ENCODE data around the gene MTA1.

MTA1 gene

GRCh38 chr14:105460116-105460515 lies 40.5 kb downstream of the MTA1 start:
- no peaks in the 10 kb centered on the region for H3K4me1 Mint-ChIP-seq (ENCODE audit: low read depth)
- H3K27ac Mint-ChIP-seq, result no peak overlapping the region
- H3K4me3 Mint-ChIP-seq, result no peak overlapping the region
- no peak for DNase-seq
- H3K9me3 Mint-ChIP-seq, result no peaks in the 10 kb centered on the region
- peaks cover 68% of the 10 kb centered on the region for H3K36me3 Mint-ChIP-seq (ENCODE audit: low read depth)
- no peaks in the 10 kb centered on the region for H3K27me3 Mint-ChIP-seq

- no peak for DNase-seq
- H3K27ac Mint-ChIP-seq, result peak overlapping the region; percentile 26
- peaks cover 67% of the 10 kb centered on the region for H3K36me3 Mint-ChIP-seq (ENCODE audit: low read depth)
- no peaks in the 10 kb centered on the region for H3K4me1 Mint-ChIP-seq (ENCODE audit: low read depth)
- H3K4me3 Mint-ChIP-seq, result no peak overlapping the region
- no peaks in the 10 kb centered on the region for H3K9me3 Mint-ChIP-seq
- H3K27me3 Mint-ChIP-seq, result no peaks in the 10 kb centered on the region
Measured at GRCh38 chr14:105460616-105461015, 41.0 kb downstream of the MTA1 start.

GRCh38 chr14:105461903-105462302 lies 42.3 kb downstream of the MTA1 start:
- Mint-ChIP-seq H3K27ac (peak overlapping the region; percentile 44), H3K36me3 (ENCODE audit: low read depth) (peaks cover 58% of the 10 kb centered on the region), H3K4me1 (ENCODE audit: low read depth) (no peaks in the 10 kb centered on the region), H3K27me3 (no peaks in the 10 kb centered on the region), H3K9me3 (no peaks in the 10 kb centered on the region), H3K4me3 (no peak overlapping the region)
- DNase-seq, result no peak

GRCh38 chr14:105464501-105464900 lies 44.9 kb downstream of the MTA1 start:
- Mint-ChIP-seq H3K36me3 (ENCODE audit: low read depth) (peaks cover 66% of the 10 kb centered on the region), H3K27me3 (no peaks in the 10 kb centered on the region), H3K27ac (no peak overlapping the region), H3K9me3 (no peaks in the 10 kb centered on the region), H3K4me1 (ENCODE audit: low read depth) (no peaks in the 10 kb centered on the region), H3K4me3 (no peak overlapping the region)
- no peak for DNase-seq

GRCh38 chr14:105465209-105466031 lies 45.8 kb downstream of the MTA1 start:
- DNase-seq, result no peak
- Mint-ChIP-seq H3K27me3 (no peaks in the 10 kb centered on the region), H3K9me3 (no peaks in the 10 kb centered on the region), H3K4me3 (no peak overlapping the region), H3K4me1 (ENCODE audit: low read depth) (no peaks in the 10 kb centered on the region), H3K36me3 (ENCODE audit: low read depth) (peaks cover 70% of the 10 kb centered on the region), H3K27ac (no peak overlapping the region)

- H3K27me3 Mint-ChIP-seq, result no peaks in the 10 kb centered on the region
- no peaks in the 10 kb centered on the region for H3K9me3 Mint-ChIP-seq
- no peak overlapping the region for H3K4me3 Mint-ChIP-seq
- no peak overlapping the region for H3K27ac Mint-ChIP-seq
- no peaks in the 10 kb centered on the region for H3K4me1 Mint-ChIP-seq (ENCODE audit: low read depth)
- peaks cover 59% of the 10 kb centered on the region for H3K36me3 Mint-ChIP-seq (ENCODE audit: low read depth)
- no peak for DNase-seq
Measured at GRCh38 chr14:105466531-105467248, 47.1 kb downstream of the MTA1 start.

- Mint-ChIP-seq H3K9me3 (no peaks in the 10 kb centered on the region), H3K36me3 (ENCODE audit: low read depth) (peaks cover 53% of the 10 kb centered on the region), H3K27ac (no peak overlapping the region), H3K4me1 (ENCODE audit: low read depth) (no peaks in the 10 kb centered on the region), H3K27me3 (no peaks in the 10 kb centered on the region), H3K4me3 (no peak overlapping the region)
- no peak for DNase-seq
Measured at GRCh38 chr14:105467249-105467941, 47.8 kb downstream of the MTA1 start.

GRCh38 chr14:105467942-105468471 lies 48.4 kb downstream of the MTA1 start:
- H3K9me3 Mint-ChIP-seq, result no peaks in the 10 kb centered on the region
- H3K4me3 Mint-ChIP-seq, result no peak overlapping the region
- no peak overlapping the region for H3K27ac Mint-ChIP-seq
- H3K4me1 Mint-ChIP-seq (ENCODE audit: low read depth), result no peaks in the 10 kb centered on the region
- H3K27me3 Mint-ChIP-seq, result no peaks in the 10 kb centered on the region
- H3K36me3 Mint-ChIP-seq (ENCODE audit: low read depth), result peaks cover 46% of the 10 kb centered on the region
- no peak for DNase-seq

GRCh38 chr14:105468621-105469241 lies 49.1 kb downstream of the MTA1 start:
- H3K9me3 Mint-ChIP-seq, result no peaks in the 10 kb centered on the region

GRCh38 chr14:105469456-105470349 lies 50.1 kb downstream of the MTA1 start:
- DNase-seq, result no peak
- no peak overlapping the region for H3K27ac Mint-ChIP-seq
- H3K27me3 Mint-ChIP-seq, result no peaks in the 10 kb centered on the region
- H3K4me3 Mint-ChIP-seq, result no peak overlapping the region
- no peaks in the 10 kb centered on the region for H3K9me3 Mint-ChIP-seq
- peaks cover 32% of the 10 kb centered on the region for H3K36me3 Mint-ChIP-seq (ENCODE audit: low read depth)
- H3K4me1 Mint-ChIP-seq (ENCODE audit: low read depth), result peaks cover 2% of the 10 kb centered on the region

More at GRCh38 chr14:105468621-105469241, 49.1 kb downstream of the MTA1 start:
- Mint-ChIP-seq H3K27me3 (no peaks in the 10 kb centered on the region), H3K4me3 (no peak overlapping the region), H3K4me1 (ENCODE audit: low read depth) (no peaks in the 10 kb centered on the region), H3K27ac (no peak overlapping the region), H3K36me3 (ENCODE audit: low read depth) (peaks cover 40% of the 10 kb centered on the region)
- DNase-seq, result no peak

- no peak overlapping the region for H3K4me3 Mint-ChIP-seq
- H3K27me3 Mint-ChIP-seq, result peaks cover 5% of the 10 kb centered on the region
- H3K4me1 Mint-ChIP-seq (ENCODE audit: low read depth), result peaks cover 3% of the 10 kb centered on the region
- no peak overlapping the region for H3K27ac Mint-ChIP-seq
- H3K9me3 Mint-ChIP-seq, result no peaks in the 10 kb centered on the region
- peaks cover 28% of the 10 kb centered on the region for H3K36me3 Mint-ChIP-seq (ENCODE audit: low read depth)
- DNase-seq, result no peak
Measured at GRCh38 chr14:105470350-105471296, 51.0 kb downstream of the MTA1 start.

- Mint-ChIP-seq H3K4me3 (no peak overlapping the region), H3K27me3 (peaks cover 11% of the 10 kb centered on the region), H3K9me3 (no peaks in the 10 kb centered on the region), H3K36me3 (ENCODE audit: low read depth) (peaks cover 25% of the 10 kb centered on the region), H3K27ac (no peak overlapping the region), H3K4me1 (ENCODE audit: low read depth) (peaks cover 5% of the 10 kb centered on the region)
- no peak for DNase-seq
Measured at GRCh38 chr14:105471297-105471821, 51.7 kb downstream of the MTA1 start.
